A673 (cell line): ENCODE results near the gene NEDD4L.

Experiments
- EZH2 ChIP-seq: fragments of 200-600 bp; sonication (generic); IDR thresholded peaks from 2 replicates; pipeline ENCODE4 v1.6.1; 2017; ENCODE audit warnings: borderline replicate concordance, low read depth, mild to moderate bottlenecking, mixed read lengths, antibody characterized with exemption, low read length; ENCODE audit not compliant: poor library complexity, severe bottlenecking
- TF ChIP-seq, protein P1 (sequence below): fragments of 300-800, 200-600 bp; sonication (generic); conservative IDR thresholded peaks from 2 replicates; pipeline ENCODE4 v1.5.1; 2017; ENCODE audit warnings: low read depth, mild to moderate bottlenecking, antibody characterized with exemption, low read length, moderate library complexity, mixed read lengths

DNA sequence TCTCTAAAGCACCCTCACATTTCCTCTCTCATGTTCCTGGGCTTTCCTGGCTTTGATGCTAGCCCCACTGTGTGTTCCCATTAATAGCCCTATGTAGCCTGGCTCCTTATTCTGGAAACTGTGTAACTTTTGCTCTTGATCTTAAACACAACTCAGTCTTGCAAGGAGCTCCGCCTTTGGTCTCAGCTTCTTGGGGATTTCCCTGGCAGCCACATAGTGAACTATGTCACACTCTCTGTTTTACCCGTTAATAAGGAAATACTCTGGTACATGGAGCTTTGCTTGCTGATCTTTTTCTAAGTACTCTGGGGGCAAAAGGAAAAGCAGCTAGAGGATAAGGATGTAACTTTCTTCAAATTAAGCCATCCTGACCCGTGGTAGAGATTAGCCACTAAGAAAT lies 259.3 kb downstream of the NEDD4L start:
- TF ChIP-seq, protein P1, sequence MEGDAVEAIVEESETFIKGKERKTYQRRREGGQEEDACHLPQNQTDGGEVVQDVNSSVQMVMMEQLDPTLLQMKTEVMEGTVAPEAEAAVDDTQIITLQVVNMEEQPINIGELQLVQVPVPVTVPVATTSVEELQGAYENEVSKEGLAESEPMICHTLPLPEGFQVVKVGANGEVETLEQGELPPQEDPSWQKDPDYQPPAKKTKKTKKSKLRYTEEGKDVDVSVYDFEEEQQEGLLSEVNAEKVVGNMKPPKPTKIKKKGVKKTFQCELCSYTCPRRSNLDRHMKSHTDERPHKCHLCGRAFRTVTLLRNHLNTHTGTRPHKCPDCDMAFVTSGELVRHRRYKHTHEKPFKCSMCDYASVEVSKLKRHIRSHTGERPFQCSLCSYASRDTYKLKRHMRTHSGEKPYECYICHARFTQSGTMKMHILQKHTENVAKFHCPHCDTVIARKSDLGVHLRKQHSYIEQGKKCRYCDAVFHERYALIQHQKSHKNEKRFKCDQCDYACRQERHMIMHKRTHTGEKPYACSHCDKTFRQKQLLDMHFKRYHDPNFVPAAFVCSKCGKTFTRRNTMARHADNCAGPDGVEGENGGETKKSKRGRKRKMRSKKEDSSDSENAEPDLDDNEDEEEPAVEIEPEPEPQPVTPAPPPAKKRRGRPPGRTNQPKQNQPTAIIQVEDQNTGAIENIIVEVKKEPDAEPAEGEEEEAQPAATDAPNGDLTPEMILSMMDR: no peak
- TF ChIP-seq EZH2: no peak
